ENCODE results near the gene TET1. TPM values are rescaled to one million over a fixed set of nuclear protein-coding genes. Genes with fewer than 3 reads are reported as not detected.

The TET1 gene
- total and polyA plus RNA-seq, 9 of the 15 experiments (the other 6 are each of a cell fraction or from before 2014, with no cell fraction given): 2.6 to 21.3 (median 11.6) TPM

DNA sequence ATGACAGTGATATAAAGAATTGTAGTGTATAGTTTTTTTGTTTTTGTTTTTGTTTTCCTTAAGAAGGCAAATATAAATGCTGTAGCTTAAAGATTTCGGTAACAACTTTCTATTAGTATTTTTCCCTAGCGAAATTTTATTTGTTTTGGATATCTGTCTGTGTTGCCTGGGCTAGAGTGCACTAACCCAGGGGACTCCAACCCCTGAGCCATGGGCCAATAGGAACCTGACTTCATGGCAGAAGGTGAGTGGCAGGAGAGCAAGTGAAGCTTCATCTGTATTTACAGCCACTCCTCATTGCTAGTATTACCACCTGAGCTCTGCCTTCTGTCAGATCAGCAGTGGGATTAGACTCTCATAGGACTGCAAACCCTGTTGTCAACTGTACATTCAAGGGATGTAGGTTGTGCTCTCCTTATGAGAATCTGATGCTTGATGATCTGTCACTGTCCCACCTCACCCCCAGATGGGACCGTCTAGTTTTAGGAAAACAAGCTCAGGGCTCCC, 95.5 kb downstream of the TET1 start:
- ChIA-PET POLR2A (interaction anchor here (0.7 to 1.1 kb wide), 2 partner anchors 17 to 67 kb away, joined by 4 read pairs; no protein-coding TSS in a partner anchor), CTCF (ENCODE audit: low intra/inter-chr PET ratio) (no interaction called here)
- TF ChIP-seq, protein P1, sequence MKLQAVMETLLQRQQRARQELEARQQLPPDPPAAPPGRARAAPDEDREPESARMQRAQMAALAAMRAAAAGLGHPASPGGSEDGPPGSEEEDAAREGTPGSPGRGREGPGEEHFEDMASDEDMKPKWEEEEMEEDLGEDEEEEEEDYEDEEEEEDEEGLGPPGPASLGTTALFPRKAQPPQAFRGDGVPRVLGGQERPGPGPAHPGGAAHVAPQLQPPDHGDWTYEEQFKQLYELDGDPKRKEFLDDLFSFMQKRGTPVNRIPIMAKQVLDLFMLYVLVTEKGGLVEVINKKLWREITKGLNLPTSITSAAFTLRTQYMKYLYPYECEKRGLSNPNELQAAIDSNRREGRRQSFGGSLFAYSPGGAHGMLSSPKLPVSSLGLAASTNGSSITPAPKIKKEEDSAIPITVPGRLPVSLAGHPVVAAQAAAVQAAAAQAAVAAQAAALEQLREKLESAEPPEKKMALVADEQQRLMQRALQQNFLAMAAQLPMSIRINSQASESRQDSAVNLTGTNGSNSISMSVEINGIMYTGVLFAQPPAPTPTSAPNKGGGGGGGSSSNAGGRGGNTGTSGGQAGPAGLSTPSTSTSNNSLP (IDR thresholded peaks at IDR 0.05; ENCODE audit: borderline replicate concordance, low read depth, low read length): no peak
- no peak for TF ChIP-seq ZNF274 (IDR thresholded peaks at IDR 0.05; ENCODE audit: borderline replicate concordance, low read depth, low read length)
- no peak for TF ChIP-seq PCBP1 (IDR thresholded peaks at IDR 0.05; ENCODE audit: low read depth, low read length, poor library complexity, severe bottlenecking)
- TF ChIP-seq NFYB (IDR thresholded peaks at IDR 0.05; ENCODE audit: extremely low read depth, insufficient read length): no peak
- no peak for TF ChIP-seq MBD2 (IDR thresholded peaks at IDR 0.05; ENCODE audit: borderline replicate concordance, low read depth)
- no peak for TF ChIP-seq MTA1 (IDR thresholded peaks at IDR 0.05; ENCODE audit: borderline replicate concordance)
- TF ChIP-seq MECOM (CRISPR knock-in tag; IDR thresholded peaks at IDR 0.05): no peak
- no peak for TF ChIP-seq NFE2 (IDR thresholded peaks at IDR 0.05; ENCODE audit: low read depth)
- no peak for TF ChIP-seq CBX1 (IDR thresholded peaks at IDR 0.05; ENCODE audit: low read depth)
- TF ChIP-seq KDM1A (IDR thresholded peaks at IDR 0.05): no peak
- TF ChIP-seq RUNX1 (IDR thresholded peaks at IDR 0.05; ENCODE audit: low read depth): no peak
- TF ChIP-seq RFX7 (CRISPR knock-in tag; IDR thresholded peaks at IDR 0.05): no peak
- no peak for TF ChIP-seq SOX6 (IDR thresholded peaks at IDR 0.05)
- TF ChIP-seq PHB2 (IDR thresholded peaks at IDR 0.05; ENCODE audit: low read depth): no peak
- TF ChIP-seq ZNF436 (CRISPR knock-in tag; IDR thresholded peaks at IDR 0.05): no peak
- BruUV-seq (replicated peaks): no TSS peak
- Histone ChIP-seq H3K36me3 (ENCODE audit: control insufficient read depth, insufficient read depth, low read length) (peaks cover 37% of the 10 kb centered on the region; the same call in 2 of the 3 replicates), H3K4me3 (no peak overlapping the region), H2AFZ (ENCODE audit: low read depth, low read length) (no peak overlapping the region), H4K20me1 (replicated peaks; ENCODE audit: control insufficient read depth, insufficient read depth, low read length) (no peaks in the 10 kb centered on the region), H3K4me2 (ENCODE audit: insufficient read depth, low read length) (no peak overlapping the region), H3K9ac (ENCODE audit: insufficient read depth in 1 of 2, low read depth in 2 of 2, low read length in 2 of 2) (no peak overlapping the region), H3K27me3 (ENCODE audit: control insufficient read depth in 2 of 2, insufficient read depth in 2 of 2, low read length in 2 of 2) (no peaks in the 10 kb centered on the region), H3K4me1 (replicated peaks in 1 of 2; ENCODE audit: control insufficient read depth in 2 of 2, insufficient read depth in 2 of 2, low read length in 2 of 2) (no peaks in the 10 kb centered on the region), H3K9me1 (ENCODE audit: control insufficient read depth, insufficient read depth, low read length) (no peaks in the 10 kb centered on the region), H3K27ac (ENCODE audit: extremely low read depth, low read depth, low read length) (no peak overlapping the region), H3K9me3 (replicated peaks; ENCODE audit: control insufficient read depth, insufficient read depth, low read depth, low read length) (no peaks in the 10 kb centered on the region), H3K79me2 (ENCODE audit: control insufficient read depth, insufficient read depth, low read length) (no peaks in the 10 kb centered on the region)
- in situ Hi-C loops (cut with MboI): no loop called here
- ATAC-seq (no peak), DNase-seq (ENCODE audit: extremely low read depth in 1 of 4, low spot score in 3 of 4) (no peak), FAIRE-seq (no peak)
- 66% methylated on average over 3 of the region's 3 CpGs for WGBS (ENCODE audit: insufficient coverage, low coverage, missing lambda C conversion rate)
- intact Hi-C loops (cut with micrococcal nuclease): no loop called here

Data from K562 (cell line).